ENCODE results near the gene CUEDC1.
A peak's percentile ranks its signal among the peaks of the same experiment; 100 is the strongest.

Gene CUEDC1

DNA sequence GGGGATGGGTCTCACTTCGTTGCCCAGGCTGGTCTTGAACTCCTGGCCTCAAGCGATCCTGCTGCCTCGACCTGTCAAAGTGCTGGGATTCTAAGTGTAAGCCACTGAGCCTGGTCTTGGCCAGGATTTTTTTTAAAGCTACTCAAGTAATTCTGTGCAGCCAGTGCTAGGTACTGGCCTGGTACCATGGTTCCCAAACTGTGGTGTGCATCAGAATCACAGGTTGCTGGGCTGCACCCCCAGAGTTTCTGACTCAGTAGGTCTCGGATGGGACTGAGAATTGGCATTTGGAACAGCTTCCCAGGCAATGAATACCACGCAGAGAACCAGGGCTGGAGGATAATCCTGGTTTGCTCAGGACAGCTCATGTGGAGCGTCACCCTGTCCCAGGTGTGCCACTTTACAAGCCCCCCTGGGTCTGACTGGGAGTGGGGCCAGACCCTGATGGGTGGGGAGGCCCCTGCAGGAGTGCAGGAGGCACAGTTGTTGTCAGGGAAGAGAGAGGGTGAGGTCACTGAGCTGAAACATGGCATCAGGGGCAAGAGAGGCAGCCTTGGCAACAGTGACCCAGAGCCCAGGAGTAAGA is 94.7 kb downstream of the CUEDC1 start:
- H3K79me2 ChIP-seq (ENCODE audit: low read length), result no peaks in the 10 kb centered on the region
- H4K20me1 ChIP-seq (ENCODE audit: insufficient read depth, low read length), result no peaks in the 10 kb centered on the region
- H3K9me3 ChIP-seq (replicated peaks; ENCODE audit: insufficient read depth, low read length), result no peaks in the 10 kb centered on the region
- DNase-seq, result no peak
- H3K9ac ChIP-seq (ENCODE audit: low read length), result no peak overlapping the region
- H3K27ac ChIP-seq (ENCODE audit: low read length), result no peak overlapping the region
- no peaks in the 10 kb centered on the region for H3K9me2 ChIP-seq (replicated peaks; ENCODE audit: insufficient read depth, low read length)
- H3K36me3 ChIP-seq (replicated peaks; ENCODE audit: insufficient read depth, low read length), result no peaks in the 10 kb centered on the region
- peak overlapping the region; percentile 68; the same call in 1 of the 2 replicates for H3K4me2 ChIP-seq (ENCODE audit: low read depth, low read length)
- TF ChIP-seq, protein P1, sequence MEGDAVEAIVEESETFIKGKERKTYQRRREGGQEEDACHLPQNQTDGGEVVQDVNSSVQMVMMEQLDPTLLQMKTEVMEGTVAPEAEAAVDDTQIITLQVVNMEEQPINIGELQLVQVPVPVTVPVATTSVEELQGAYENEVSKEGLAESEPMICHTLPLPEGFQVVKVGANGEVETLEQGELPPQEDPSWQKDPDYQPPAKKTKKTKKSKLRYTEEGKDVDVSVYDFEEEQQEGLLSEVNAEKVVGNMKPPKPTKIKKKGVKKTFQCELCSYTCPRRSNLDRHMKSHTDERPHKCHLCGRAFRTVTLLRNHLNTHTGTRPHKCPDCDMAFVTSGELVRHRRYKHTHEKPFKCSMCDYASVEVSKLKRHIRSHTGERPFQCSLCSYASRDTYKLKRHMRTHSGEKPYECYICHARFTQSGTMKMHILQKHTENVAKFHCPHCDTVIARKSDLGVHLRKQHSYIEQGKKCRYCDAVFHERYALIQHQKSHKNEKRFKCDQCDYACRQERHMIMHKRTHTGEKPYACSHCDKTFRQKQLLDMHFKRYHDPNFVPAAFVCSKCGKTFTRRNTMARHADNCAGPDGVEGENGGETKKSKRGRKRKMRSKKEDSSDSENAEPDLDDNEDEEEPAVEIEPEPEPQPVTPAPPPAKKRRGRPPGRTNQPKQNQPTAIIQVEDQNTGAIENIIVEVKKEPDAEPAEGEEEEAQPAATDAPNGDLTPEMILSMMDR (IDR thresholded peaks at IDR 0.05; ENCODE audit: low read length), result no peak
- TF ChIP-seq EZH2 (optimal IDR thresholded peaks at IDR 0.05; ENCODE audit: low read depth, low read length), result no peak
- no peak for TF ChIP-seq EZH2phosphoT487 (IDR thresholded peaks at IDR 0.05; ENCODE audit: low read length)
- no peaks in the 10 kb centered on the region; the same call in 1 of the 2 replicates for H3F3A ChIP-seq (ENCODE audit: insufficient read depth, low read length)
- H3K27me3 ChIP-seq (replicated peaks; ENCODE audit: insufficient read depth, low read length), result peaks cover 54% of the 10 kb centered on the region
- 0 out of 2 replicates have a peak overlapping the region, but pooled peaks have one; percentile 5 for H3K4me3 ChIP-seq (ENCODE audit: low read length)
- peaks cover 8% of the 10 kb centered on the region; the same call in 1 of the 2 replicates for H3K4me1 ChIP-seq (ENCODE audit: low read length)
- H2AFZ ChIP-seq (ENCODE audit: low read length), result peak overlapping the region; percentile 40; the same call in 1 of the 2 replicates

DNA sequence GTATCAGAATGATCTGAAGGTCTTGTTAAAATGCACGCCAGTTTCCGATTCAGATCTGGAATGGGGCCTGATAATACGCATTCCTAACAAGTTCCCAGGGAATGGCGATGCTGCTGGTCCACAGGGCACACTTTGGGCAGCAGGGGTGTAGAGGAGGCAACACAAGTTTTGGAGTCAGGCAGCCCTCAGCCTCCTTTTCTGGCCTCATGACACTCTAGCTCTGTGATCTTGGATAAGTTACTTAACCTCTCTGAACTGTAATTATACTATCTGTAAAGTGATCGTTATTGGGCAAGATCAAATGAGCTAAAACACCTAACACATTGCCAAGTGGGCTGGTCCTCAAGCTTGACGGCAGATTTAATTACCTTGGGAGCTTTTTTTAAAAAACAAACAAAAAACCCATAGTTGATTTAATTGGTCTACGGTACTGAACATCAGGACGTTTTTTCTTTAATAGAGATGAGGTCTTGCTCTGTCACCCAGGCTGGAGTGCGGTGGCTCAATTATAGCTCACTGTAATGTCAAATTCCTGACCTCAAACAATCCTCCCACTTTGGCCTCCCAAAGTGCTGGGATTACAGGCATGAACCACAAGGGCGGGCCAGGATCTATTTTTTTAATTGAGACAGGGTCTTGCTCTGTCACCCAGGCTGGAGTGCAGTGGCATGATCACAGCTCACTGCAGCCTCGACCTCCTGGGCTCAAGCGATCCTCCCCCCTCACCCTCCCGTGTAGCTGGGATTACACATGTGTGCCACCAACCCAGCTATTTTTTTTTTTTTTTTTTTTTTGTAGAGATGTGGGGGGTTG is 95.4 kb downstream of the CUEDC1 start:
- Histone ChIP-seq H3K27ac (ENCODE audit: low read length) (no peak overlapping the region), H4K20me1 (ENCODE audit: insufficient read depth, low read length) (no peaks in the 10 kb centered on the region), H3K9ac (ENCODE audit: low read length) (no peak overlapping the region), H3K9me3 (replicated peaks; ENCODE audit: insufficient read depth, low read length) (no peaks in the 10 kb centered on the region), H3K36me3 (replicated peaks; ENCODE audit: insufficient read depth, low read length) (no peaks in the 10 kb centered on the region), H3K4me2 (ENCODE audit: low read depth, low read length) (no peak overlapping the region), H2AFZ (ENCODE audit: low read length) (no peak overlapping the region), H3K79me2 (ENCODE audit: low read length) (no peaks in the 10 kb centered on the region), H3K27me3 (replicated peaks; ENCODE audit: insufficient read depth, low read length) (peaks cover 54% of the 10 kb centered on the region), H3K4me3 (ENCODE audit: low read length) (no peak overlapping the region), H3F3A (ENCODE audit: insufficient read depth, low read length) (no peaks in the 10 kb centered on the region; the same call in 1 of the 2 replicates), H3K9me2 (replicated peaks; ENCODE audit: insufficient read depth, low read length) (no peaks in the 10 kb centered on the region), H3K4me1 (ENCODE audit: low read length) (peaks cover 8% of the 10 kb centered on the region; the same call in 1 of the 2 replicates)
- TF ChIP-seq EZH2phosphoT487 (IDR thresholded peaks at IDR 0.05; ENCODE audit: low read length) (no peak), EZH2 (optimal IDR thresholded peaks at IDR 0.05; ENCODE audit: low read depth, low read length) (no peak)
- TF ChIP-seq, protein P1 (IDR thresholded peaks at IDR 0.05; ENCODE audit: low read length), result no peak
- no peak for DNase-seq

DNA sequence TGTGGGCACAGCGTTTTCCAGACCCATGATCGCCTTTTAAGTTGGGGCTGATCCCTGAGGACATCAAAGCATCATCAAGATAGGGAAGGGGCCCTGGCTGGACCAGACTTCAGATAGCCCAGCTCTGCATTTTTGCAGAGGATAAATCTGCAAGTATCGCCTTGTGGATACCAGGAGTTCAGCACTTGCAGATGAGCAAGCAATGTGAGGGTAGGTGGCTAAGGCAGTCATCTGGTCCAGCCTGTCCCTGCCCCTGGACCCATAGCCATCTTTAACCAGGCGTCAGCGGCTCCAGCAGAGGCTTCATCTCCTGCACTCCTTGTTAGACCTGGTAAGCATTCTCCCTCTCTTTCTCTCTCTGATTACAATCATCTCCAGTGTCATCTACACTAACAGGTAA is 96.4 kb downstream of the CUEDC1 start:
- Histone ChIP-seq H3K27me3 (replicated peaks; ENCODE audit: insufficient read depth, low read length) (peaks cover 48% of the 10 kb centered on the region), H3K9me3 (replicated peaks; ENCODE audit: insufficient read depth, low read length) (no peaks in the 10 kb centered on the region), H4K20me1 (ENCODE audit: insufficient read depth, low read length) (no peaks in the 10 kb centered on the region), H3K9ac (ENCODE audit: low read length) (no peak overlapping the region), H3K4me3 (ENCODE audit: low read length) (no peak overlapping the region), H3F3A (ENCODE audit: insufficient read depth, low read length) (no peaks in the 10 kb centered on the region; the same call in 1 of the 2 replicates), H3K9me2 (replicated peaks; ENCODE audit: insufficient read depth, low read length) (no peaks in the 10 kb centered on the region), H3K79me2 (ENCODE audit: low read length) (no peaks in the 10 kb centered on the region), H3K27ac (ENCODE audit: low read length) (no peak overlapping the region), H3K4me2 (ENCODE audit: low read depth, low read length) (no peak overlapping the region), H2AFZ (ENCODE audit: low read length) (no peak overlapping the region), H3K36me3 (replicated peaks; ENCODE audit: insufficient read depth, low read length) (no peaks in the 10 kb centered on the region), H3K4me1 (ENCODE audit: low read length) (peaks cover 8% of the 10 kb centered on the region; the same call in 1 of the 2 replicates)
- no peak for TF ChIP-seq EZH2phosphoT487 (IDR thresholded peaks at IDR 0.05; ENCODE audit: low read length)
- TF ChIP-seq EZH2 (optimal IDR thresholded peaks at IDR 0.05; ENCODE audit: low read depth, low read length), result no peak
- TF ChIP-seq, protein P1 (IDR thresholded peaks at IDR 0.05; ENCODE audit: low read length), result no peak
- no peak for DNase-seq

Data from MM.1S (cell line).